Hematopoietic multipotent progenitor cell treated with erythropoietin and hydrocortisone succinate and interleukin-3 and kit ligand, for 15 days (in vitro differentiated cells): ENCODE results near the gene DHX58.

Experiments
- DNase-seq: peaks from one replicate; pipeline ENCODE4 v3.0.0-alpha.2; 2015; ENCODE audit warnings: low spot score

DHX58 gene

DNA sequence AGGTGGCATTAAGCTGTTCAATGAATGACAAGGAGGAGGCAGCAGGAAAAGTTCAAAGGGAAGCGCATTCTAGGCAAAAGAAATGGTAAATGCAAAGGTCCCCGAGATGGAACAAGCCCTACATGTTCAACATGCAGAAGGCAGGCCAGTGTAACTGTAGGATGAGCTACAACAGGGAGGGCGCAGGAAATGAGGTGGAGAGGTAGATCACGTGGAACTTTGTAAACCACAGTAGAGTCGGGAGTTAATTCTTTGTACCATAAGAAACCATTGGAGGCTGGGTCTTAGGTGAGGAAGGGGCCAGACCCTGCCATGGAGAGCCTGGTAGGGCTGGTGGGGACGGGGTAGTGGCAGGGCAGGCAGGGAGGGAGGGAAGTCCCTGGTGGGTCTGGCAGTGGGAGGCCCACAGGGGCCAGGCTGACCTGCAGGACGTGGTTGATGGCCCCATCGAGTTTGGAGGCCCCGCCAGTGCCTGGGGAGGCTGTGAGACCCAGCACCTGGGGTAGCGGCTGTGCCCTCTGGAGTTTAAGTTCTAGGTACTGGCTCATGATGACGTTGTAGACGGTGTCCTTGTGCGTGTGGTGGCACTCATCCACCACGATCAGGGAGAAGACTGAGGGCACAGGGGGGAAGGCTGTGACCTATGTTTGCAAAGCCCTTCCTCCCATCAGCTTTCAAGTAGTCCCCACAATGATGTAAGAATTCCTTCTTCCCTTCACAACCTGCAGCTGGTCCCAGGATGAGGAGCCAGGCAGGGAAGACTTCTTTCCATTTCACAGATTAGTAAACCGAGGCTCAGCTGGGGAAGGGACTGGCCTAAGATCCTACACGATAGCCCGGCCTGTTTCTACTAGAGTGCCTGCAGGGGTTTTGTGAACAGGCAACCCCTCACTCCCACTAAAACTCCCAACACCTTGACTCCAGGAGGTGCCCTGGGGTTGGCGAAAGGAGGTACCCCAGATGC is 1.9 kb downstream of the DHX58 start:
- DNase-seq, result no peak

DNA sequence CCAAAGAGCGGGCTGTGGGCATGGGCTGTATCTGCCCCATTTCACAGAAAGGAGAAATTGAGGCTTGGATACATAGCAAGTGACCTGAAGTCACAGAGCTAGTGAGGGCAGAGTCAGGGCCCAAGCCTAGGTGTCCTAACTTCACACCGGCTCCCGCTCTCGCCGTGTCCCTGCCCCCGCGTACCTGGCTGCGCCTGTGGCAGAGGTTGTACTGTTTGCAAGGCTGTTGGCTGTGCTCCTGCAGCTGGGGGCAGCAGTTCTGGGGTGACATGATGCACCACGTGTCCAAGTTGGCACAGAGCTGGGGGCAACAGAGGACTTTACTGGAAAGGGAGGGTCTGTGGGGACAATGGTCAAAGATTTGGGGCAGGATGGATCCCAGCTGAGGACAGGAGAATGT is 3.4 kb downstream of the DHX58 start:
- no peak for DNase-seq

DNA sequence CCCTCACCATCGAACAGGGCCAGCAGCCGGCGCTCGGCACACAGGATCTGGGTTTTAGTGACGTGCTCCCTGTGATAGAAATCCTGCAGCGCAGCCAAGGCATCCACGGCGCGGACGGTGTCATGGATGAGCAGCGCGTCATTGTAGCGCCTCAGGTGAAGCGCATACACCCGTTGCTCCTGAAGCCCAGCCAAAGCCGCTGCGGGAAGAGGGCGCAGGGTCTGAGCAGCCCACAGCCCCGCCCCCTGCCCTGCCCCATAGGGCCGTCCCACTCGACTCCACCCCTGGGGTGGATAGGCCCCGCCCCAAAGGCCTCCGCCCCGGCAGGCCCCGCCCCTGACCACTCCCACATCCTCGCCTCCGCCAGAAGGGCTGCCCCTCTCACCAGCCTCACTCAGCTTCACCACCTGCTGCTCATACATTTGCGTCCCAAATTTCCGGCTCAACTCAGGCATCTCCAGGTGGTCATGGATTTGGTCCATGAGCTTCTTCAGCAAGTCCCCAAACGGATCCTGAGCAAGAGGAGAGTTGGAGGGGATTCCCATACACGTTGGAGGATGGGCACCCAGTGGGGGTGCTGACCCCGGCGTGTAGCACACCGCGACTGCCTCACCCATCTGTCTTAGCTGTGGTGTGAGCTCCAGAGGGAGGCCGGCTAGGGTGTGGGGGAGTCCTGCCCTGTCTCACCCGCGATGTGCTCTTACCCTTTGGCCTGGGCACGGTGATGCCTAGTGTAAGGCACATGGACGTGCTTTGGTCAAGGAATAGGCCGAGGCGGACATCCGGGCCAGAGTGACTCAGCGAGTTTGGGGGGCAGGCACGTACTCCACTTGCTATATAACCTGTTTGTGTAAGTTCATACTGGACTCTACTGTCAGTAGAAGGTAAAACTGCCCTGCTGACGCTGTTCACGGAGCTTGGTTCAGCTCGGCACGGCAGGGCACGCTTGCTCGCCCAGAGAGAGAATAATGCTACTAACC is 4.6 kb downstream of the DHX58 start:
- peak; percentile 85 for DNase-seq

DNA sequence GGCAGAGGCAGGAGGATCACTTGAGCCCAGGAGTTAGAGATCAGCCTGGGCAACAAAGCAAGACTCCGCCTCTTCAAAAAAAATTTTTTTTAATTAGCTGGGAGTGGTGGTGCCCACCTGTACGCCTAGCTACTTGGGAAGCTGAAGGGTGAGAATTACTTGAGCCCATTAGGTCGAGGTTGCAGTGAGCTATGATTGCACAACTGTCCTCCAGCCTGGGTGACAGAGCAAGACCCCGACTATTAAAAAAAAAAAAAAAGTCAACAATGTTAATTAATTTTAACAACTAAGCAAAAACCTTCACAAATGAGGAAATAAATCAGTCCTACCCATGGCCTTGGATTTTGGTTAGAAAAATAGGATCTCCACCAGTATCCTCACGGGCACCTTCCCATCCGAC is 5.4 kb downstream of the DHX58 start:
- DNase-seq, result no peak

- no peak for DNase-seq
These were observed 6.5 kb downstream of the DHX58 start for GRCh38 chr17:42106009-42106408.

- DNase-seq, result no peak
These were observed 8.2 kb downstream of the DHX58 start for GRCh38 chr17:42104264-42104663.

DNA sequence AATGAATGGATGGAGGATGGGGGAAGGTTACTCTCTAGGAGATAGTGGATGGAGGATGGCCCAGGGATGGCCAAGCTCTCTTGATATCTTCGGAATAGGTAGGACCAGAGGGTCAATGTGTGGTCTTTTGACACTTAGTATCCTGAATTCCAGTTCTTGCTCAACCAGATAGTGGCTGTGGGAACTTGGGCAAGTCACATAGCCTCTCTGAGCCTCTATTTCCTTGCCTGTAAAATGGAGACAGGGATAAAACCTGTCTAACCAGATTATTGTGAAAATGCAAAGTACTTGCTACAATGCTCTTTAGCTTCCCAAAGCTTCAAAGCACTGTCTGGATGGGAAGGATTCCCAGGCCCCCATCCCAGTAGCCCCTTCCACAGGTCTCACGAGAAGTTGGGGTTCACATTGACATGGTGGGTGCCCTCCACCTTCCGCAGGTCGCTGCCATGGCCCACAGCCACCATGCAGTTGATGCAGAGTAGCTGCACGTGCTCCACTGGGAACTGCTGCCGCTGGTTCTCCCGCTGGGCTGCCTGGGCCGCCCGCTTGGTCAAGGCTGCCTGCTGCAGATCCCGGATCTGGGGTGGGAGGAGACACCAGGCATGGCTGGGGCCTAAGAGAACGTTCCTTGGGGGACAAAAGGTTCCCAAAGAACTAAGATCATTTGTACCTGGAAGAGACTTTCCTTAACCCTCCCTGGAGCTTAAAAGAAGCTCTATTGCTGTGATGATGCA is 9.1 kb downstream of the DHX58 start:
- no peak for DNase-seq

- peak; percentile 66 for DNase-seq
These were observed 10.8 kb downstream of the DHX58 start for GRCh38 chr17:42101513-42102292.

DNA sequence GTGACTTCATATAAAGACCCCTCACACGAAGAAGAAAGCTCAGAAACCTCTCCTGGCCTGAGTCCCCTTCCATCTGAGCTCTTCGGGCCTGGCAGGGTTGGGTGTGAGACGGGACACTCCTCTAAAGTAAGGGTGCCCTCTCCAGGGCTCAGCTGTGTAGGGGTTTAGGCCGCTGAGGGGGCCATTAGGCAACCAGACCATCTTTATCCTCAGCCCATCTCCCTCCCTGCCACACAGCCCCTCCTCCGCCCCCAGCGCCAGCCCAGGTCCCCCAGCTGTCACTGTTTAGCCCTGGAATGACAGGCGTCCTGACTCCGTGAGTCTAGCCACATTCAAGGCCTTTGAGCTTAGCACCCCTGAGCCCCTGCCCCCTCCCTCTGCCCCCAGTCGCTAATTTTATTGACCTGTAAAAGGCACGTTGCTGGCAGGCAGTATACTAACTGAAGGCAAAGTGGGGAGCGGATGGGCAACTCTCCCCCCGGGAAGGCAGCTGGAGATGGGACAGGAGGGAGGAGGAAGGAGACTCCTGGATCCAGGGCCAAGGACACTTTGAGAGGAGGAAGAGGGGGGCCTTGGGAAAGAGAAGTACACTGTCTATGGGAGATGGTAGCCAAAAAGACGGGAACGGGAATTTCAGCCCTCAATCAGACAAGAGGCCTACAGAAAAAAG is 13.6 kb downstream of the DHX58 start:
- DNase-seq, result no peak

- no peak for DNase-seq
These were observed 14.6 kb downstream of the DHX58 start, which contains the start of gene ZNF385C for GRCh38 chr17:42097691-42098631. TSS of gene ZNF385C (minus strand) at chr17:42098473. CDS start at chr17:42063056, 35,417 bp downstream.

- no peak for DNase-seq
These were observed 16.0 kb downstream of the DHX58 start for GRCh38 chr17:42096360-42097111.

GRCh38 chr17:42094375-42095069 is 18.0 kb downstream of the DHX58 start:
- DNase-seq, result no peak

DNA sequence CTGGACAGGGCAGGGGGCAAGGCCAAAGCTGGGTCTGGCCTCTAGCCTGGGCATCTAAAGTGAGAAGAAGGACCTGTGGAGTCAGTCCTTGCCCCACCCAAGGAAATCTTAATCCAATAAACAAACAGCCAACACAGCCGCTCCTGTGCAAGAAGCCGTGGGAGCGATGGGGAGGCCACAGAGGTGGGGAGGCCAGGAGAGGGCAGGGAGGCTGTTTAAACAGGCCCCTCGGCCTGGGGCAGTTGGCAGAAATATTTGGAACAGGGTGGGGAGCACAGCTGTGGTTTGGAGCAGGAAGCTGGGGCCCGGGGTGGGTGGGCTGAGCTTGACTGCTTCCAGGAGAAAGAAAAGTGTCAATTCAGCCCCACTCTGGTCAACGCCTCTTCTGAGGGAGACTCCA is 19.6 kb downstream of the DHX58 start:
- no peak for DNase-seq

DNA sequence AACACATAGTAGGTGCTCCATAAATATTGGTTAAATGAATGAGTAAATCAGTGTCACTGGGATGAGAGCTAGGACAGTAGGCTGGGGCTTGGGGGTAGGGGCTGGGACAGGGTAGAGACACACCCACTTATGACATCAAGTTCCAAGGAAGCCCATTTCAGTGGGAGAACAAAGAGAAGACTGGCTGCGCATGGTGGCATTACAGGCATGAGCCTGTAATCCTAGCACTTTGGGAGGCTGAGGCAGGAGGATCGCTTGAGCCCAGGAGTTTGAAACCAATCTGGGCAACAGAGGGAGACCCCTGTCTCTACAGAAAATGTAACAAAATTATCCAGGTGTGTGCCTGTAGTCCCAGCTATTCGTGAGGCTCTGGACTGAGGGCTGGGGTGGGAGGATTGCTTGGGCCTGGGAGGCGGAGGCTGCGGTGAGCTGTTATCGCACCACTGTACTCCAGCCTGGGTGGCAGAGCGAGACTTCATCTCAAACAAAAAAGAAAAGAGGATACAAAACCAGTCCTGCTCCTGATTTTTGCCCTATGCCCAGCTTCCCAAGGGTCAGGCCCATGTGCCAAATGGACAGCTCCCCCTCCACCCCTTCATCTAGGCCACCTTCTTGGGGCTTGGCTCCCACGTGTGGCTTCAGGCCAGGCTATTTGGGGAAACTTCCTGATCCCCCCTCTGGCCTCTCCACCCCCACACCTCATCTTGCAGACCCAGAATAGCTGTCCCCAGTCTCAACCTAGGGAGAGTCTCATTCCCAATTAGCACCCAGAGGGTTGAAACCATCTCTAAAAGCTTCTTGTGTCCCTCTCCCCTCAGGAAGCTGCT is 21.3 kb downstream of the DHX58 start:
- DNase-seq, result no peak

DNA sequence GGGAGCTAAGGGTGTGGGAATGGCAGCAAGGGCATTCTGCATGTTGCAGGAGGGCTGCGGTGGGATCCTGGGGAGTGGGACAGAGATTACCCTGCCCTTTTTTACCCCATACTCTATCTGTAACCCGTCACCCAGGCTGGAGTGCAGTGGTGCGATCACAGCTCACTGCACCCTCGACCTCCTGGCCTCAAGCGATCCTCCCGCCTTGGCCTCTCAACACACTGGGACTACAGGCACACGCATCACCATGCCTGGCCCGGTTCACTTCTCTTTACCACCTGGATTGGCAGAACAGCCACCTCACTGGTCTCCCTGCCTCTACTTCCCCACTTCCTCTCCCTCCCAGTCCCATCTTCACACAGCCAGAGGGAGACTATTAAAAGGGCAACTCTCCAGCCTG is 23.8 kb downstream of the DHX58 start:
- no peak for DNase-seq

GRCh38 chr17:42087736-42088705 is 24.5 kb downstream of the DHX58 start:
- no peak for DNase-seq
